Heart left ventricle (tissue), 13 donors: Measurements from ENCODE around the gene PDE9A.

Experiments
- POLR2A ChIP-seq, 2 donors: fragments of 450-650 bp; IDR thresholded peaks; one replicate each; pipeline ENCODE4 v1.6.1; 2017; ENCODE audit warnings: antibody characterized with exemption in 2 of 2, mild to moderate bottlenecking in 2 of 2, moderate library complexity in 2 of 2
- TF ChIP-seq, protein P1 (sequence below), 12 donors: fragments of 200-600 bp; sonication (generic) in 4 of 12; IDR thresholded peaks; one replicate each; pipeline versions ENCODE4 v1.5.0 to v1.8.0; 2018 to 2022; ENCODE audit warnings: antibody characterized with exemption in 12 of 12, mild to moderate bottlenecking in 5 of 12
- donor health status: ischemic (EF 13 %, LVEDD 7.1; RV severe dilation, severe dysfunction).
- donor health status: DM: no; HTN: yes; CAD: no.
- donor health status: DM: no; HTN: no; CAD: no.
- donor health status: ischemic (EF 25% LVEDD 6.9; RV normal size, moderate dysfunction).
- donor health status: ischemic (EF 25% LVEDD 5.7; RV mildly dilated, moderate dysfunction).
- donor health status: ischemic (EF 35%, LVEDD 5.7; RV mildly dilated, moderate dysfunction).
- donor health status: nonischemic (EF 11% LVEDD 7.7; RV severe dilation, severe dysfunction).
- donor health status: DM: yes; HTN: yes; CAD: no.
- donor health status: PGD.
- donor health status: ischemic (EF 29% LVEDD 5.4; RV normal size, mild dysfunction).
- donor health status: nonischemic (EF 23%, LVEDD 6.1; RV moderate dilation, normal function).

DNA sequence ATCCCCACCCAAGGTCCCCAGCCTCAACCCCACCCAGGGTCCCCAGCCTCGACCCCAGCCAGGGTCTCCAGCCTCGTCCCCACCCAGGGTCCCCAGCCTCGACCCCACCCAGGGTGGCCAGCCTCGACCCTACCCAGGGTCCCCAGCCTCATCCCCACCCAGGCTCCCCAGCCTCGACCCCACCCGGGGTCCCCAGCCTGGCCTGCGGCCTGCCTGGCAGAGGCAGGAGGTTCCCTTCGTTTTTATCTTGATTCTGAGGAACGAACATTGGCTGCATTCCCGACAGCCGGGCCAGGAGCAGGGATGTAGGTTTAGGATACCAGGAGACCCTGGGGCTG lies 3.4 kb upstream of the PDE9A start:
- TF ChIP-seq, protein P1, sequence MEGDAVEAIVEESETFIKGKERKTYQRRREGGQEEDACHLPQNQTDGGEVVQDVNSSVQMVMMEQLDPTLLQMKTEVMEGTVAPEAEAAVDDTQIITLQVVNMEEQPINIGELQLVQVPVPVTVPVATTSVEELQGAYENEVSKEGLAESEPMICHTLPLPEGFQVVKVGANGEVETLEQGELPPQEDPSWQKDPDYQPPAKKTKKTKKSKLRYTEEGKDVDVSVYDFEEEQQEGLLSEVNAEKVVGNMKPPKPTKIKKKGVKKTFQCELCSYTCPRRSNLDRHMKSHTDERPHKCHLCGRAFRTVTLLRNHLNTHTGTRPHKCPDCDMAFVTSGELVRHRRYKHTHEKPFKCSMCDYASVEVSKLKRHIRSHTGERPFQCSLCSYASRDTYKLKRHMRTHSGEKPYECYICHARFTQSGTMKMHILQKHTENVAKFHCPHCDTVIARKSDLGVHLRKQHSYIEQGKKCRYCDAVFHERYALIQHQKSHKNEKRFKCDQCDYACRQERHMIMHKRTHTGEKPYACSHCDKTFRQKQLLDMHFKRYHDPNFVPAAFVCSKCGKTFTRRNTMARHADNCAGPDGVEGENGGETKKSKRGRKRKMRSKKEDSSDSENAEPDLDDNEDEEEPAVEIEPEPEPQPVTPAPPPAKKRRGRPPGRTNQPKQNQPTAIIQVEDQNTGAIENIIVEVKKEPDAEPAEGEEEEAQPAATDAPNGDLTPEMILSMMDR (IDR thresholded peaks at IDR 0.05), result no peak
- TF ChIP-seq POLR2A (IDR thresholded peaks at IDR 0.05), result no peak
